Liver (tissue), 9 donors: ENCODE results near the gene RNF144A. TPM values are rescaled to one million over a fixed set of nuclear protein-coding genes. Genes with fewer than 3 reads are reported as not detected.

ENCODE experiments used
- DNase-seq: peaks from one replicate; pipeline ENCODE4 v3.0.0-alpha.2; 2017; ENCODE audit warnings: low spot score
- H3K27ac ChIP-seq, 2 donors: one replicate each; pipeline ENCODE4 v1.7.0; 2013; ENCODE audit warnings: inconsistent platforms in 2 of 2, low read length in 2 of 2, control low read depth in 1 of 2, low read depth in 1 of 2, mild to moderate bottlenecking in 1 of 2
- H3K27me3 ChIP-seq, 4 donors: one replicate each; pipeline versions ENCODE4 v1.6.1 to v1.7.0; 2013; ENCODE audit warnings: low read length in 3 of 4, inconsistent platforms in 1 of 4, mild to moderate bottlenecking in 1 of 4, moderate library complexity in 1 of 4; ENCODE audit not compliant: control insufficient read depth in 4 of 4, insufficient read depth in 4 of 4
- H3K36me3 ChIP-seq, 4 donors: one replicate each; pipeline versions ENCODE4 v1.6.1 to v1.7.0; 2013; ENCODE audit warnings: low read length in 3 of 4, mild to moderate bottlenecking in 3 of 4, low read depth in 1 of 4, moderate library complexity in 1 of 4; ENCODE audit not compliant: control insufficient read depth in 4 of 4, insufficient read depth in 3 of 4
- H3K4me1 ChIP-seq, 4 donors: one replicate each; pipeline versions ENCODE4 v1.6.1 to v1.7.0; 2013; ENCODE audit warnings: low read length in 3 of 4, mild to moderate bottlenecking in 3 of 4, moderate library complexity in 1 of 4; ENCODE audit not compliant: control insufficient read depth in 4 of 4, insufficient read depth in 4 of 4
- H3K4me3 ChIP-seq, 3 donors: one replicate each; pipeline versions ENCODE4 v1.6.1 to v1.7.0; 2013; ENCODE audit warnings: low read length in 3 of 3, control low read depth in 1 of 3, low read depth in 1 of 3, mild to moderate bottlenecking in 1 of 3
- H3K9ac ChIP-seq, 2 donors: one replicate each; pipeline ENCODE4 v1.7.0; 2013; ENCODE audit warnings: low read length in 2 of 2, mild to moderate bottlenecking in 2 of 2, moderate library complexity in 2 of 2, control low read depth in 1 of 2, low read depth in 1 of 2
- H3K9me3 ChIP-seq, 4 donors: one replicate each; pipeline versions ENCODE4 v1.6.1 to v1.7.0; 2013; ENCODE audit warnings: low read length in 3 of 4; ENCODE audit not compliant: control insufficient read depth in 4 of 4
- ATF3 ChIP-seq: IDR thresholded peaks from 2 replicates; pipeline ENCODE4 v1.6.1; 2016; ENCODE audit warnings: antibody characterized with exemption
- CTCF ChIP-seq: fragments of 150-350 bp; IDR thresholded peaks from 2 replicates; pipeline ENCODE4 v1.5.1; 2017; ENCODE audit warnings: improper control_type of control experiment, low read depth, low read length; ENCODE audit not compliant: missing input control
- EGR1 ChIP-seq, 2 donors: IDR thresholded peaks; 2 replicates each; pipeline ENCODE4 v1.6.1; 2016 to 2018; ENCODE audit warnings: antibody characterized with exemption in 2 of 2, low read depth in 2 of 2
- FOXA1 ChIP-seq: IDR thresholded peaks from 2 replicates; pipeline ENCODE4 v1.6.1; 2016; ENCODE audit warnings: antibody characterized with exemption
- GABPA ChIP-seq, 2 donors: IDR thresholded peaks in 1 of 2; conservative IDR thresholded peaks in 1 of 2; 2 replicates each; pipeline ENCODE4 v1.6.1; 2016; ENCODE audit warnings: antibody characterized with exemption in 2 of 2, mild to moderate bottlenecking in 1 of 2, moderate library complexity in 1 of 2
- HNF4A ChIP-seq, 2 donors: conservative IDR thresholded peaks; 2 replicates each; pipeline ENCODE4 v1.6.1; 2016; ENCODE audit warnings: antibody characterized with exemption in 2 of 2, mild to moderate bottlenecking in 2 of 2
- HNF4G ChIP-seq: IDR thresholded peaks from 2 replicates; pipeline ENCODE4 v1.6.1; 2016; ENCODE audit warnings: antibody characterized with exemption
- JUND ChIP-seq, 2 donors: IDR thresholded peaks; 2 replicates each; pipeline ENCODE4 v1.6.1; 2016; ENCODE audit warnings: antibody characterized with exemption in 2 of 2
- NR2F2 ChIP-seq: IDR thresholded peaks from 2 replicates; pipeline ENCODE4 v1.6.1; 2016; ENCODE audit warnings: antibody characterized with exemption
- RAD21 ChIP-seq, 2 donors: IDR thresholded peaks; 2 replicates each; pipeline ENCODE4 v1.6.1; 2016; ENCODE audit warnings: antibody characterized with exemption in 2 of 2, mild to moderate bottlenecking in 2 of 2
- REST ChIP-seq: IDR thresholded peaks from 2 replicates; pipeline ENCODE4 v1.6.1; 2016; ENCODE audit warnings: antibody characterized with exemption, mild to moderate bottlenecking
- RXRA ChIP-seq, 2 donors: IDR thresholded peaks; 2 replicates each; pipeline ENCODE4 v1.6.1; 2017 to 2018; ENCODE audit warnings: antibody characterized with exemption in 2 of 2, mild to moderate bottlenecking in 1 of 2
- SP1 ChIP-seq: IDR thresholded peaks from 2 replicates; pipeline ENCODE4 v1.6.1; 2018; ENCODE audit warnings: antibody characterized with exemption, mild to moderate bottlenecking
- YY1 ChIP-seq: IDR thresholded peaks from 2 replicates; pipeline ENCODE4 v1.6.1; 2016; ENCODE audit warnings: antibody characterized with exemption, mild to moderate bottlenecking
- WGBS: extraction: QIAGEN DNeasy Blood & Tissue Kit; methylation state at CpG from one replicate; pipeline ENCODE4 v1.1.7; 2013; 5-methylcytosine and 5-hydroxymethylcytosine counted together
- polyA plus RNA-seq, 2 donors: library from polyadenylated mRNA; stranded (reverse) in 1 of 2; unstranded in 1 of 2; fragments of 200-250 nt in 1 of 2; fragments of >200 nt in 1 of 2; fragmentation: Nextera tagmentation in 1 of 2; extraction: Ambion mirVana in 1 of 2; gene quantifications; one replicate each; pipeline versions ENCODE4 v1.2.1 to v1.2.3, GENCODE V29; 2013 to 2015
- total RNA-seq, 2 donors: library from RNA; depleted of rRNA; stranded (reverse); fragments of >200 nt; gene quantifications; one replicate each; pipeline ENCODE4 v1.2.3, GENCODE V29; 2014
- TF ChIP-seq, protein P1 (sequence below): IDR thresholded peaks from 2 replicates; pipeline ENCODE4 v1.6.1; 2016; ENCODE audit warnings: antibody characterized with exemption
- TF ChIP-seq, protein P2 (sequence below): IDR thresholded peaks from 2 replicates; pipeline ENCODE4 v1.6.1; 2016; ENCODE audit warnings: antibody characterized with exemption
- donor health status: healthy.
- donor health status: healthy.
- donor health status: healthy.
- donor health status: healthy.
- donor health status: healthy.

RNF144A gene
- total and polyA plus RNA-seq, 4 donors, result 1.0 to 10.4 (median 2.3) TPM

DNA sequence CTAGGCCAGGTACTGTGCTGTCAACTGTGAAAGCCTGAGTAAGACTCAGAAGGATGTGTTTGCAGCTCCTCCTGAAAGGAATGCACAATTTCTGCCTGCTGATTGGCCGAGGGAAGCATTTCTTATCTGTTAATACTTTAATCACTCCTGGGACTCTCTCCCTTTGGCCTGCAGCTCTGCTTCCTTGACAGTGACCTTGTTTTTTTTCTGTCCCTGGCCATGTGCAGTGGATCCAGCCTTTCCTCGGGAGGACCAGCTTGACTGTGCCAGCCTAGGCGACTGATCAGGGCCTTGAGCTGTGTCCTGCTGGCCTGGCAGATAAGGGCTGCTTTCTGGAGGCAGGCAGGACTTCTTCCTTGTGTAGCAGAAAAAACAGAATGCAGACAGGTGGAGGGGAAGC lies 10.0 kb downstream of the RNF144A start:
- 66% methylated on average over 3 of the region's 3 CpGs for WGBS
- Histone ChIP-seq H3K27me3 (no peaks in the 10 kb centered on the region), H3K4me3 (no peak overlapping the region), H3K9ac (no peak overlapping the region), H3K9me3 (no peaks in the 10 kb centered on the region), H3K27ac (no peak overlapping the region), H3K4me1 (no peaks in the 10 kb centered on the region), H3K36me3 (no peaks in the 10 kb centered on the region)
- TF ChIP-seq NR2F2, result no peak
- TF ChIP-seq ATF3, result no peak
- TF ChIP-seq YY1, result no peak
- TF ChIP-seq JUND (IDR thresholded peaks at IDR 0.05), result no peak
- TF ChIP-seq, protein P1, sequence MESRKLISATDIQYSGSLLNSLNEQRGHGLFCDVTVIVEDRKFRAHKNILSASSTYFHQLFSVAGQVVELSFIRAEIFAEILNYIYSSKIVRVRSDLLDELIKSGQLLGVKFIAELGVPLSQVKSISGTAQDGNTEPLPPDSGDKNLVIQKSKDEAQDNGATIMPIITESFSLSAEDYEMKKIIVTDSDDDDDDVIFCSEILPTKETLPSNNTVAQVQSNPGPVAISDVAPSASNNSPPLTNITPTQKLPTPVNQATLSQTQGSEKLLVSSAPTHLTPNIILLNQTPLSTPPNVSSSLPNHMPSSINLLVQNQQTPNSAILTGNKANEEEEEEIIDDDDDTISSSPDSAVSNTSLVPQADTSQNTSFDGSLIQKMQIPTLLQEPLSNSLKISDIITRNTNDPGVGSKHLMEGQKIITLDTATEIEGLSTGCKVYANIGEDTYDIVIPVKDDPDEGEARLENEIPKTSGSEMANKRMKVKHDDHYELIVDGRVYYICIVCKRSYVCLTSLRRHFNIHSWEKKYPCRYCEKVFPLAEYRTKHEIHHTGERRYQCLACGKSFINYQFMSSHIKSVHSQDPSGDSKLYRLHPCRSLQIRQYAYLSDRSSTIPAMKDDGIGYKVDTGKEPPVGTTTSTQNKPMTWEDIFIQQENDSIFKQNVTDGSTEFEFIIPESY, result no peak
- no peak for TF ChIP-seq HNF4G
- TF ChIP-seq CTCF, result no peak
- no peak for DNase-seq

DNA sequence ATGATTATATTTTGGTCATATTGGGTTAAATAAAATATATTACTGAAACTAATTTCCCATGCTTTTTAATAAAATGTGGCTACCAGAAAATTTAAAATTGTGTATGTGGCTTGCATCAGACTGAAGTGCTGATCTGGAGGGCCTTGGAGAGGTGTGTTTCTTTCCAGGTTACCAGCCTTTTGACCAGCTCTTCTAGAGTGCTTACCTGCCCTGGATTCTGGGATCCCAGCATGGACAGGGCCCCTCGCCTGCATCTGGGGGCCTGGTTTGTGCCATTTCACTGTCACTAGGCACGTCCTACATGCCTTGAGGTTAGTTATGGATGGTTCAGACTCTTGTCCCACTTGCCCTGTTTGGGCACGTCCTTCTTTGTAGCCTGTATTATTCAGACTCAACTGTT lies 10.5 kb downstream of the RNF144A start:
- Histone ChIP-seq H3K9ac (no peak overlapping the region), H3K4me1 (no peaks in the 10 kb centered on the region), H3K4me3 (no peak overlapping the region), H3K27ac (no peak overlapping the region), H3K27me3 (no peaks in the 10 kb centered on the region), H3K36me3 (no peaks in the 10 kb centered on the region), H3K9me3 (no peaks in the 10 kb centered on the region)
- TF ChIP-seq GABPA (IDR thresholded peaks at IDR 0.05 in 1 of 2, conservative IDR thresholded peaks at IDR 0.05 in 1 of 2), result no peak
- DNase-seq, result no peak
- 96% methylated on average over 3 of the region's 3 CpGs for WGBS

DNA sequence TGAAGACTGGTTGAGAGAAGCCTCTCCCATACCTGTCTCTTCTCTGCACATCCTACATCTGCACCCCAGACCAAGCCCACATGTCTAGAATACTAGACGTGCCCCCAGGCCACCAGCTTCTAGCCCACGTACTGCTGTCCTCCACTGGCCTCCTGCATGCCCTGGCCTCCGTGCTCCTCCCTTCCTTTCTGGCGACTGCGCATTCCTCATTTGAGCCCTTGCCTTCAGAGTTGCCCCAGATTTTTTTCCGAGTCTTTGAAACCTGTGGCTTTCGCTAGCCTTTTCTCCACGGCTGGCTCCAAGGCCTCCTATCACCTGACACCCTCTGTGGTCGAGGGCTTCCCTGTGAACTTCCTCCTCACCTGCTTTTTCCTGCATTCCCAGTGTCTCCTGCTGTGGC lies 11.2 kb downstream of the RNF144A start:
- Histone ChIP-seq H3K9me3 (no peaks in the 10 kb centered on the region), H3K27ac (no peak overlapping the region), H3K36me3 (no peaks in the 10 kb centered on the region), H3K27me3 (no peaks in the 10 kb centered on the region), H3K4me3 (no peak overlapping the region), H3K9ac (no peak overlapping the region), H3K4me1 (no peaks in the 10 kb centered on the region)
- TF ChIP-seq SP1 (no peak), ATF3 (no peak), RXRA (IDR thresholded peaks at IDR 0.05) (no peak), HNF4A (conservative IDR thresholded peaks at IDR 0.05) (no peak), REST (no peak), FOXA1 (no peak), GABPA (IDR thresholded peaks at IDR 0.05 in 1 of 2, conservative IDR thresholded peaks at IDR 0.05 in 1 of 2) (no peak), EGR1 (IDR thresholded peaks at IDR 0.05; ENCODE audit: low read depth in 2 of 2) (no peak), NR2F2 (no peak), RAD21 (IDR thresholded peaks at IDR 0.05) (no peak), YY1 (no peak)
- TF ChIP-seq, protein P1, result no peak
- TF ChIP-seq, protein P2, sequence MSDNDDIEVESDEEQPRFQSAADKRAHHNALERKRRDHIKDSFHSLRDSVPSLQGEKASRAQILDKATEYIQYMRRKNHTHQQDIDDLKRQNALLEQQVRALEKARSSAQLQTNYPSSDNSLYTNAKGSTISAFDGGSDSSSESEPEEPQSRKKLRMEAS, result no peak
- DNase-seq, result no peak
- 92% methylated on average over 9 of the region's 9 CpGs for WGBS
